IgD-negative memory B cell (primary cell): ENCODE data around the gene TXNDC17. TPM values are rescaled to one million over a fixed set of nuclear protein-coding genes. Genes with fewer than 3 reads are reported as not detected.
"Not testable (repeated sequence)": the region's sequence is repeated elsewhere in the genome, so short reads cannot be mapped to it uniquely, and the experiment has no call there.

ENCODE experiments used
- H3K27ac Mint-ChIP-seq, 3 donors: one replicate each; pipeline ENCODE4 v1.8.0; 2020 to 2022; ENCODE audit warnings: mild to moderate bottlenecking in 3 of 3, mixed read lengths in 3 of 3, moderate library complexity in 1 of 3
- H3K27me3 Mint-ChIP-seq: one replicate; pipeline ENCODE4 v1.8.0; 2021; ENCODE audit warnings: mixed read lengths
- H3K36me3 Mint-ChIP-seq: one replicate; pipeline ENCODE4 v1.8.0; 2020; ENCODE audit warnings: mild to moderate bottlenecking, mixed read lengths
- H3K4me1 Mint-ChIP-seq, 3 donors: one replicate each; pipeline ENCODE4 v1.8.0; 2020 to 2022; ENCODE audit warnings: mixed read lengths in 3 of 3, mild to moderate bottlenecking in 1 of 3
- H3K4me3 Mint-ChIP-seq, 4 donors: one replicate each; pipeline ENCODE4 v1.8.0; 2020 to 2022; ENCODE audit warnings: mild to moderate bottlenecking in 4 of 4, mixed read lengths in 4 of 4, moderate library complexity in 3 of 4
- H3K9me3 Mint-ChIP-seq, 3 donors: one replicate each; pipeline ENCODE4 v1.8.0; 2020 to 2021; ENCODE audit warnings: mixed read lengths in 3 of 3, mild to moderate bottlenecking in 1 of 3
- polyA plus RNA-seq: library from polyadenylated mRNA; unstranded; fragments of 300-500 nt; fragmentation: Illumina TruSeq; gene quantifications from one replicate; pipeline ENCODE4 v1.2.3, GENCODE V29; 2021

TXNDC17 gene
- polyA plus RNA-seq, 1 donor from 2014 or later, result 81.7 TPM

GRCh38 chr17:6661464-6661848, 20.6 kb downstream of the TXNDC17 start:
- H3K4me3 Mint-ChIP-seq, result peak overlapping the region; percentile 68 to 77 (median 68)
- H3K27me3 Mint-ChIP-seq, result no peaks in the 10 kb centered on the region
- peaks cover 23 to 37% (median 36%) of the 10 kb centered on the region in 3 donors for H3K4me1 Mint-ChIP-seq
- H3K9me3 Mint-ChIP-seq, result no peaks in the 10 kb centered on the region
- H3K36me3 Mint-ChIP-seq, result peaks cover 2% of the 10 kb centered on the region
- H3K27ac Mint-ChIP-seq, result peak overlapping the region in 1 of 3 donors; percentile 23

- peaks cover 20 to 36% (median 34%) of the 10 kb centered on the region in 3 donors for H3K4me1 Mint-ChIP-seq
- H3K36me3 Mint-ChIP-seq, H3K27me3 Mint-ChIP-seq, H3K27ac Mint-ChIP-seq, H3K4me3 Mint-ChIP-seq, H3K9me3 Mint-ChIP-seq: not testable (repeated sequence)
Measured at GRCh38 chr17:6663200-6663599, 22.3 kb downstream of the TXNDC17 start.

GRCh38 chr17:6666077-6666521, 25.2 kb downstream of the TXNDC17 start:
- peaks cover 5% of the 10 kb centered on the region for H3K36me3 Mint-ChIP-seq
- H3K27ac Mint-ChIP-seq, result no peak overlapping the region
- peaks cover 15 to 21% (median 20%) of the 10 kb centered on the region in 3 donors for H3K4me1 Mint-ChIP-seq
- H3K4me3 Mint-ChIP-seq, result peak overlapping the region in 2 of 4 donors; percentile 17 to 39
- H3K27me3 Mint-ChIP-seq, result no peaks in the 10 kb centered on the region
- no peaks in the 10 kb centered on the region for H3K9me3 Mint-ChIP-seq

GRCh38 chr17:6666557-6666956, 25.7 kb downstream of the TXNDC17 start:
- peaks cover 6% of the 10 kb centered on the region for H3K36me3 Mint-ChIP-seq
- peak overlapping the region in 1 of 4 donors; percentile 17 for H3K4me3 Mint-ChIP-seq
- H3K9me3 Mint-ChIP-seq, result no peaks in the 10 kb centered on the region
- H3K27ac Mint-ChIP-seq, result no peak overlapping the region
- no peaks in the 10 kb centered on the region for H3K27me3 Mint-ChIP-seq
- H3K4me1 Mint-ChIP-seq, result peaks cover 12 to 17% (median 15%) of the 10 kb centered on the region in 3 donors

- Mint-ChIP-seq H3K27me3 (no peaks in the 10 kb centered on the region), H3K4me1 (peaks cover 8 to 10% (median 9%) of the 10 kb centered on the region in 3 donors), H3K36me3 (peaks cover 7% of the 10 kb centered on the region), H3K4me3 (no peak overlapping the region), H3K9me3 (no peaks in the 10 kb centered on the region), H3K27ac (no peak overlapping the region)
Measured at GRCh38 chr17:6667516-6667915, 26.7 kb downstream of the TXNDC17 start.

- H3K36me3 Mint-ChIP-seq, result peaks cover 7% of the 10 kb centered on the region
- H3K27ac Mint-ChIP-seq, result no peak overlapping the region
- H3K4me3 Mint-ChIP-seq, result no peak overlapping the region
- H3K4me1 Mint-ChIP-seq, result peaks cover 5 to 7% (median 5%) of the 10 kb centered on the region in 3 donors
- no peaks in the 10 kb centered on the region for H3K27me3 Mint-ChIP-seq
- H3K9me3 Mint-ChIP-seq, result no peaks in the 10 kb centered on the region
Measured at GRCh38 chr17:6668219-6668618, 27.4 kb downstream of the TXNDC17 start.

GRCh38 chr17:6668727-6669425, 28.0 kb downstream of the TXNDC17 start:
- peaks cover 5 to 7% (median 5%) of the 10 kb centered on the region in 3 donors for H3K4me1 Mint-ChIP-seq
- no peaks in the 10 kb centered on the region for H3K27me3 Mint-ChIP-seq
- H3K27ac Mint-ChIP-seq, result peak overlapping the region in 1 of 3 donors; percentile 39
- peaks cover 7% of the 10 kb centered on the region for H3K36me3 Mint-ChIP-seq
- no peaks in the 10 kb centered on the region for H3K9me3 Mint-ChIP-seq
- H3K4me3 Mint-ChIP-seq, result peak overlapping the region in 1 of 4 donors; percentile 34

GRCh38 chr17:6669479-6670212, 28.8 kb downstream of the TXNDC17 start:
- H3K4me3 Mint-ChIP-seq, result peak overlapping the region in 1 of 4 donors; percentile 34
- no peaks in the 10 kb centered on the region for H3K27me3 Mint-ChIP-seq

GRCh38 chr17:6670571-6670970, 29.7 kb downstream of the TXNDC17 start:
- Mint-ChIP-seq H3K36me3 (peaks cover 7% of the 10 kb centered on the region), H3K4me1 (peaks cover 5 to 7% (median 5%) of the 10 kb centered on the region in 3 donors), H3K27ac (peak overlapping the region in 1 of 3 donors; percentile 39)

More at GRCh38 chr17:6669479-6670212, 28.8 kb downstream of the TXNDC17 start:
- peaks cover 7% of the 10 kb centered on the region for H3K36me3 Mint-ChIP-seq
- peak overlapping the region in 1 of 3 donors; percentile 77 for H3K27ac Mint-ChIP-seq
- H3K9me3 Mint-ChIP-seq, result no peaks in the 10 kb centered on the region
- H3K4me1 Mint-ChIP-seq, result peaks cover 5 to 7% (median 5%) of the 10 kb centered on the region in 3 donors

GRCh38 chr17:6670999-6671398, 30.1 kb downstream of the TXNDC17 start:
- H3K9me3 Mint-ChIP-seq, result no peaks in the 10 kb centered on the region

More at GRCh38 chr17:6670571-6670970, 29.7 kb downstream of the TXNDC17 start:
- Mint-ChIP-seq H3K9me3 (no peaks in the 10 kb centered on the region), H3K4me3 (no peak overlapping the region), H3K27me3 (no peaks in the 10 kb centered on the region)

GRCh38 chr17:6671431-6671830, 30.6 kb downstream of the TXNDC17 start:
- no peaks in the 10 kb centered on the region for H3K9me3 Mint-ChIP-seq
- no peak overlapping the region for H3K4me3 Mint-ChIP-seq
- no peak overlapping the region for H3K27ac Mint-ChIP-seq
- peaks cover 0 to 4% (median 4%) of the 10 kb centered on the region in 3 donors for H3K4me1 Mint-ChIP-seq
- no peaks in the 10 kb centered on the region for H3K27me3 Mint-ChIP-seq
- peaks cover 7% of the 10 kb centered on the region for H3K36me3 Mint-ChIP-seq

More at GRCh38 chr17:6670999-6671398, 30.1 kb downstream of the TXNDC17 start:
- Mint-ChIP-seq H3K4me3 (no peak overlapping the region), H3K27ac (no peak overlapping the region), H3K4me1 (peaks cover 2 to 5% (median 5%) of the 10 kb centered on the region in 3 donors), H3K36me3 (peaks cover 7% of the 10 kb centered on the region), H3K27me3 (no peaks in the 10 kb centered on the region)

- Mint-ChIP-seq H3K4me3 (no peak overlapping the region), H3K27ac (no peak overlapping the region), H3K27me3 (peaks cover 5% of the 10 kb centered on the region), H3K4me1 (peaks cover 0 to 1% (median 1%) of the 10 kb centered on the region in 3 donors), H3K36me3 (peaks cover 2% of the 10 kb centered on the region), H3K9me3 (no peaks in the 10 kb centered on the region)
Measured at GRCh38 chr17:6674586-6674985, 33.7 kb downstream of the TXNDC17 start.

GRCh38 chr17:6675201-6675825, 34.5 kb downstream of the TXNDC17 start:
- Mint-ChIP-seq H3K36me3 (peaks cover 2% of the 10 kb centered on the region), H3K27me3 (peaks cover 5% of the 10 kb centered on the region), H3K4me1 (peaks cover 0 to 1% (median 1%) of the 10 kb centered on the region in 3 donors), H3K4me3 (no peak overlapping the region), H3K27ac (no peak overlapping the region), H3K9me3 (no peaks in the 10 kb centered on the region)

- no peaks in the 10 kb centered on the region for H3K36me3 Mint-ChIP-seq
- no peak overlapping the region for H3K4me3 Mint-ChIP-seq
- no peaks in the 10 kb centered on the region for H3K9me3 Mint-ChIP-seq
- no peak overlapping the region for H3K27ac Mint-ChIP-seq
- peaks cover 0 to 1% (median 1%) of the 10 kb centered on the region in 3 donors for H3K4me1 Mint-ChIP-seq
- peaks cover 5% of the 10 kb centered on the region for H3K27me3 Mint-ChIP-seq
Measured at GRCh38 chr17:6676802-6677157, 35.9 kb downstream of the TXNDC17 start.
